Measurements from ENCODE around the gene ZBTB37. TPM values are rescaled to one million over a fixed set of nuclear protein-coding genes. Genes with fewer than 3 reads are reported as not detected.
"Not testable (repeated sequence)": the region's sequence is repeated elsewhere in the genome, so short reads cannot be mapped to it uniquely, and the experiment has no call there.

The ZBTB37 gene
- total and polyA plus RNA-seq, 4 donors, result 8.5 to 27.9 (median 17.5) TPM

DNA sequence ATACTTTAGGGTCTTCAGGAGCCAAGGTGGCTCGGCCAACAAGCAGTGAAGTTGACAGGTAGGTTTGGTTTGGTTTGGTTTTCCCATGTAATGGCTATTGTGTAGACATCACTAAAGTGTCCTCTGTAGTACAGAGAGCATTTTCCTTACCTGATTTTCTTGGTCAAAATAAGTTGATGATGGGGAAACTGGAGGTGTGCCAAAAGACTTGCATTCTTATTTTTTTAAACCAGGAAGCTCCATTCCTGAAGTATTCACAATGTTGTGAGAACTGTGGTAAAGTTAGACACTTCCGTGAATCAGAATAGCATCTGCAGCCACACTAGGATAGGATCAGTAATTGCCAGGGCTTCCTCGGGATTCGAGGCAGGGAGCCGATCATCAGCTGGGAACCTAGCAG, 2.9 kb downstream of the ZBTB37 start:
- Histone ChIP-seq H3K4me3 (ENCODE audit: low read depth, low read length) (no peak overlapping the region), H3K27me3 (ENCODE audit: control insufficient read depth, insufficient read depth, low read length) (no peaks in the 10 kb centered on the region), H3K36me3 (ENCODE audit: control insufficient read depth, insufficient read depth, low read length) (peaks cover 26% of the 10 kb centered on the region), H3K4me1 (ENCODE audit: control insufficient read depth, insufficient read depth, low read length) (peaks cover 10% of the 10 kb centered on the region), H3K27ac (ENCODE audit: low read depth, low read length) (no peak overlapping the region), H3K9me3 (ENCODE audit: control insufficient read depth, insufficient read depth, low read length) (no peaks in the 10 kb centered on the region)
- DNase-seq (ENCODE audit: low read depth in 4 of 6, low spot score in 6 of 6), result no peak
- WGBS (ENCODE audit: insufficient coverage), result 94% methylated on average over 5 of the region's 5 CpGs

DNA sequence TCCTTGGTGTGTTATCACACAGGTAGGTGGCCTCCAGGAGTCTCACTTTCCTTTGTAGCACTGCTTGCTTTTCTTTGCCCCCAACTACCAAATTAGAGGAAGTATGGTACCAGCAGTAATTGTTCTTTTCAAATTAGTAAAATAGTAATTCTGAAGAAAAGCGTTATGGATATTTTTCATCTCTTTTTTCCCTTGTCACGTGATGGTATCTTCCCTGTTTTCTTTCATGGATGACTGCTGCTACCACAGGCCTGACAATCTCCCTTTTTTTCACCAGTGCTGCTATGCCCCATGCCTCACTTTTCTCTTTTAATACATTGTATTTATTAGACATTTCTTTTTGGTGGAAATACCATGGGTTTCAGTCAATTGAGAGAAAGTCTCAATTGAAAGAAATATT, 3.3 kb downstream of the ZBTB37 start:
- no CpG with 5 or more reads among the region's 2 CpGs for whole genome bisulfite sequencing (ENCODE audit: insufficient coverage)
- no peaks in the 10 kb centered on the region for H3K27me3 ChIP-seq (ENCODE audit: control insufficient read depth, insufficient read depth, low read length)
- no peak for DNase-seq (ENCODE audit: low read depth in 4 of 6, low spot score in 6 of 6)
- H3K4me1 ChIP-seq (ENCODE audit: control insufficient read depth, insufficient read depth, low read length), result peaks cover 10% of the 10 kb centered on the region
- H3K9me3 ChIP-seq (ENCODE audit: control insufficient read depth, insufficient read depth, low read length), result no peaks in the 10 kb centered on the region
- H3K36me3 ChIP-seq (ENCODE audit: control insufficient read depth, insufficient read depth, low read length), result peaks cover 30% of the 10 kb centered on the region
- no peak overlapping the region for H3K27ac ChIP-seq (ENCODE audit: low read depth, low read length)
- no peak overlapping the region for H3K4me3 ChIP-seq (ENCODE audit: low read depth, low read length)

DNA sequence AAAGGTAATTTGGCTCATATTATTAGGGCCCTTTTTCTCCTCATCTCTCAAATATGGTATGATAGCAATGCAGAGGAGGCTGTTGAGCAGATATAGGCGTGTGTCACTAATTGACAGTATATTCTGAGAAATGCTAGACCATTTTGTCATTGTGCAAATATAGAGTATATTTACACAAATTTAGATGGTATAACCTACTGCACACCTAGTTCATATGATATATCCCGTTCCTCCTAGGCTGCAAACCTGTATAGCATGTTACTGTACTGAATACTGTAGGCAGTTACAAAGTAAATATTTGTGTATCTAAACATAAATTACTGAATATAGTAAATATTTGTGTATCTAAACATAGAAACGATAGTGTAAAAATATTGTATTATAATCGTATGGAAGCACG, 8.6 kb downstream of the ZBTB37 start:
- WGBS (ENCODE audit: insufficient coverage), result no CpG with 5 or more reads among the region's 5 CpGs
- DNase-seq (ENCODE audit: low read depth in 4 of 6, low spot score in 6 of 6), result no peak
- no peak overlapping the region for H3K4me3 ChIP-seq (ENCODE audit: low read depth, low read length)

GRCh38 chr1:173878251-173878650, 10.1 kb downstream of the ZBTB37 start:
- peaks cover 35% of the 10 kb centered on the region for H3K36me3 ChIP-seq (ENCODE audit: control insufficient read depth, insufficient read depth, low read length)
- no peaks in the 10 kb centered on the region for H3K4me1 ChIP-seq (ENCODE audit: control insufficient read depth, insufficient read depth, low read length)
- no peak overlapping the region for H3K27ac ChIP-seq (ENCODE audit: low read depth, low read length)

More for the DNA sequence above, 8.6 kb downstream of the ZBTB37 start:
- Histone ChIP-seq H3K4me1 (ENCODE audit: control insufficient read depth, insufficient read depth, low read length) (no peaks in the 10 kb centered on the region), H3K36me3 (ENCODE audit: control insufficient read depth, insufficient read depth, low read length) (peaks cover 33% of the 10 kb centered on the region), H3K9me3 (ENCODE audit: control insufficient read depth, insufficient read depth, low read length) (no peaks in the 10 kb centered on the region), H3K27ac (ENCODE audit: low read depth, low read length) (no peak overlapping the region), H3K27me3 (ENCODE audit: control insufficient read depth, insufficient read depth, low read length) (no peaks in the 10 kb centered on the region)

GRCh38 chr1:173881117-173881516, 12.9 kb downstream of the ZBTB37 start:
- H3K36me3 ChIP-seq (ENCODE audit: control insufficient read depth, insufficient read depth, low read length), result peaks cover 27% of the 10 kb centered on the region
- not testable (repeated sequence) for DNase-seq (ENCODE audit: low read depth in 4 of 6, low spot score in 6 of 6); H3K27me3 ChIP-seq (ENCODE audit: control insufficient read depth, insufficient read depth, low read length); H3K4me3 ChIP-seq (ENCODE audit: low read depth, low read length); H3K9me3 ChIP-seq (ENCODE audit: control insufficient read depth, insufficient read depth, low read length); H3K4me1 ChIP-seq (ENCODE audit: control insufficient read depth, insufficient read depth, low read length); H3K27ac ChIP-seq (ENCODE audit: low read depth, low read length)
- no CpG with 5 or more reads among the region's 4 CpGs for WGBS (ENCODE audit: insufficient coverage)

More at GRCh38 chr1:173878251-173878650, 10.1 kb downstream of the ZBTB37 start:
- H3K27me3 ChIP-seq (ENCODE audit: control insufficient read depth, insufficient read depth, low read length), result no peaks in the 10 kb centered on the region
- no peak for DNase-seq (ENCODE audit: low read depth in 4 of 6, low spot score in 6 of 6)
- no peak overlapping the region for H3K4me3 ChIP-seq (ENCODE audit: low read depth, low read length)
- no peaks in the 10 kb centered on the region for H3K9me3 ChIP-seq (ENCODE audit: control insufficient read depth, insufficient read depth, low read length)

- 94% methylated on average over 5 of the region's 5 CpGs for WGBS (ENCODE audit: insufficient coverage)
- Histone ChIP-seq H3K36me3 (ENCODE audit: control insufficient read depth, insufficient read depth, low read length) (peaks cover 18% of the 10 kb centered on the region), H3K27me3 (ENCODE audit: control insufficient read depth, insufficient read depth, low read length) (no peaks in the 10 kb centered on the region), H3K4me3 (ENCODE audit: low read depth, low read length) (no peak overlapping the region), H3K4me1 (ENCODE audit: control insufficient read depth, insufficient read depth, low read length) (no peaks in the 10 kb centered on the region), H3K9me3 (ENCODE audit: control insufficient read depth, insufficient read depth, low read length) (no peaks in the 10 kb centered on the region), H3K27ac (ENCODE audit: low read depth, low read length) (no peak overlapping the region)
- no peak for DNase-seq (ENCODE audit: low read depth in 4 of 6, low spot score in 6 of 6)
These were observed 16.5 kb downstream of the ZBTB37 start for GRCh38 chr1:173884701-173885100.

GRCh38 chr1:173886746-173887611, 18.8 kb downstream of the ZBTB37 start:
- Histone ChIP-seq H3K9me3 (ENCODE audit: control insufficient read depth, insufficient read depth, low read length) (no peaks in the 10 kb centered on the region), H3K27me3 (ENCODE audit: control insufficient read depth, insufficient read depth, low read length) (no peaks in the 10 kb centered on the region), H3K27ac (ENCODE audit: low read depth, low read length) (no peak overlapping the region), H3K4me1 (ENCODE audit: control insufficient read depth, insufficient read depth, low read length) (no peaks in the 10 kb centered on the region), H3K4me3 (ENCODE audit: low read depth, low read length) (no peak overlapping the region), H3K36me3 (ENCODE audit: control insufficient read depth, insufficient read depth, low read length) (peaks cover 11% of the 10 kb centered on the region)
- WGBS (ENCODE audit: insufficient coverage), result 100% methylated on average over 1 of the region's 4 CpGs
- no peak for DNase-seq (ENCODE audit: low read depth in 4 of 6, low spot score in 6 of 6)

GRCh38 chr1:173887627-173888026, 19.4 kb downstream of the ZBTB37 start:
- no peak overlapping the region for H3K27ac ChIP-seq (ENCODE audit: low read depth, low read length)
- no peaks in the 10 kb centered on the region for H3K4me1 ChIP-seq (ENCODE audit: control insufficient read depth, insufficient read depth, low read length)
- no peak overlapping the region for H3K4me3 ChIP-seq (ENCODE audit: low read depth, low read length)
- peaks cover 11% of the 10 kb centered on the region for H3K36me3 ChIP-seq (ENCODE audit: control insufficient read depth, insufficient read depth, low read length)
- no peaks in the 10 kb centered on the region for H3K9me3 ChIP-seq (ENCODE audit: control insufficient read depth, insufficient read depth, low read length)
- WGBS (ENCODE audit: insufficient coverage), result 100% methylated on average over 2 of the region's 2 CpGs
- H3K27me3 ChIP-seq (ENCODE audit: control insufficient read depth, insufficient read depth, low read length), result no peaks in the 10 kb centered on the region
- no peak for DNase-seq (ENCODE audit: low read depth in 4 of 6, low spot score in 6 of 6)

- DNase-seq (ENCODE audit: low read depth in 4 of 6, low spot score in 6 of 6), result no peak
- Histone ChIP-seq H3K27ac (ENCODE audit: low read depth, low read length) (no peak overlapping the region), H3K27me3 (ENCODE audit: control insufficient read depth, insufficient read depth, low read length) (no peaks in the 10 kb centered on the region), H3K36me3 (ENCODE audit: control insufficient read depth, insufficient read depth, low read length) (peaks cover 11% of the 10 kb centered on the region), H3K9me3 (ENCODE audit: control insufficient read depth, insufficient read depth, low read length) (no peaks in the 10 kb centered on the region), H3K4me3 (ENCODE audit: low read depth, low read length) (no peak overlapping the region), H3K4me1 (ENCODE audit: control insufficient read depth, insufficient read depth, low read length) (no peaks in the 10 kb centered on the region)
These were observed 20.6 kb downstream of the ZBTB37 start for GRCh38 chr1:173888749-173889148.

- no peaks in the 10 kb centered on the region for H3K27me3 ChIP-seq (ENCODE audit: control insufficient read depth, insufficient read depth, low read length)
- H3K9me3 ChIP-seq (ENCODE audit: control insufficient read depth, insufficient read depth, low read length), result no peaks in the 10 kb centered on the region
- H3K27ac ChIP-seq (ENCODE audit: low read depth, low read length), result no peak overlapping the region
- 83% methylated on average over 1 of the region's 2 CpGs for whole genome bisulfite sequencing (ENCODE audit: insufficient coverage)
- DNase-seq (ENCODE audit: low read depth in 4 of 6, low spot score in 6 of 6), result no peak
- no peaks in the 10 kb centered on the region for H3K4me1 ChIP-seq (ENCODE audit: control insufficient read depth, insufficient read depth, low read length)
- H3K4me3 ChIP-seq (ENCODE audit: low read depth, low read length), result no peak overlapping the region
- H3K36me3 ChIP-seq (ENCODE audit: control insufficient read depth, insufficient read depth, low read length), result peaks cover 11% of the 10 kb centered on the region
These were observed 21.7 kb downstream of the ZBTB37 start for GRCh38 chr1:173889885-173890284.
